ENCODE data around the gene FBXW12.

Gene FBXW12

GRCh38 chr3:48408823-48409281, 36.8 kb downstream of the FBXW12 start:
- DNase-seq = no peak

- DNase-seq = no peak
Measured at GRCh38 chr3:48409291-48410201, 37.5 kb downstream of the FBXW12 start.

GRCh38 chr3:48410205-48411040, 38.4 kb downstream of the FBXW12 start:
- DNase-seq = no peak

- DNase-seq = no peak
Measured at GRCh38 chr3:48411041-48411588, 39.1 kb downstream of the FBXW12 start.

GRCh38 chr3:48411606-48412374, 39.8 kb downstream of the FBXW12 start:
- DNase-seq = no peak

- no peak for DNase-seq
Measured at GRCh38 chr3:48412375-48413001, 40.5 kb downstream of the FBXW12 start.

GRCh38 chr3:48413086-48413485, 41.1 kb downstream of the FBXW12 start:
- DNase-seq = no peak

- no peak for DNase-seq
Measured at GRCh38 chr3:48413611-48414010, 41.6 kb downstream of the FBXW12 start.

GRCh38 chr3:48414376-48415250, 42.6 kb downstream of the FBXW12 start:
- DNase-seq = no peak

GRCh38 chr3:48415251-48415953, 43.4 kb downstream of the FBXW12 start:
- DNase-seq = no peak

GRCh38 chr3:48416091-48416505, 44.1 kb downstream of the FBXW12 start:
- DNase-seq = no peak

- no peak for DNase-seq
Measured at GRCh38 chr3:48416546-48416945, 44.5 kb downstream of the FBXW12 start.

- DNase-seq = no peak
Measured at GRCh38 chr3:48417529-48418108, 45.6 kb downstream of the FBXW12 start.

GRCh38 chr3:48418140-48418539, 46.1 kb downstream of the FBXW12 start:
- no peak for DNase-seq

GRCh38 chr3:48418651-48419050, 46.6 kb downstream of the FBXW12 start:
- DNase-seq = no peak

GRCh38 chr3:48419149-48419548, 47.1 kb downstream of the FBXW12 start:
- no peak for DNase-seq

GRCh38 chr3:48419597-48419996, 47.6 kb downstream of the FBXW12 start:
- no peak for DNase-seq

GRCh38 chr3:48420561-48420960, 48.5 kb downstream of the FBXW12 start:
- no peak for DNase-seq

GRCh38 chr3:48422272-48422671, 50.3 kb downstream of the FBXW12 start:
- no peak for DNase-seq

GRCh38 chr3:48422681-48423080, 50.7 kb downstream of the FBXW12 start:
- DNase-seq = no peak
